NCI-H345 (cell line): ENCODE measurements around the gene DDX60.
"Not testable (repeated sequence)": the region's sequence is repeated elsewhere in the genome, so short reads cannot be mapped to it uniquely, and the experiment has no call there.

ENCODE experiments used
- DNase-seq: peaks from one replicate; lab custom pipeline; 2025; lab: John Stamatoyannopoulos, UW

Gene DDX60

GRCh38 chr4:168291242-168291641 lies 27.3 kb downstream of the DDX60 start:
- no peak for DNase-seq

GRCh38 chr4:168285850-168286249 lies 32.7 kb downstream of the DDX60 start:
- not testable (repeated sequence) for DNase-seq

GRCh38 chr4:168279556-168279955 lies 39.0 kb downstream of the DDX60 start:
- no peak for DNase-seq

- no peak for DNase-seq
These were observed 42.7 kb downstream of the DDX60 start for GRCh38 chr4:168275836-168276235.

GRCh38 chr4:168274871-168275270 lies 43.7 kb downstream of the DDX60 start:
- DNase-seq: no peak

- DNase-seq: no peak
These were observed 44.7 kb downstream of the DDX60 start for GRCh38 chr4:168273838-168274237.

GRCh38 chr4:168272488-168272887 lies 46.1 kb downstream of the DDX60 start:
- DNase-seq: no peak

- DNase-seq: no peak
These were observed 48.7 kb downstream of the DDX60 start for GRCh38 chr4:168269896-168270295.

- no peak for DNase-seq
These were observed 53.2 kb downstream of the DDX60 start for GRCh38 chr4:168265327-168265726.

GRCh38 chr4:168264903-168265302 lies 53.6 kb downstream of the DDX60 start:
- DNase-seq: peak; percentile 83

- DNase-seq: no peak
These were observed 55.5 kb downstream of the DDX60 start for GRCh38 chr4:168263039-168263438.

GRCh38 chr4:168259096-168259495 lies 59.5 kb downstream of the DDX60 start:
- DNase-seq: no peak

- DNase-seq: no peak
These were observed 60.8 kb downstream of the DDX60 start for GRCh38 chr4:168257768-168258167.

- DNase-seq: no peak
These were observed 70.3 kb downstream of the DDX60 start for GRCh38 chr4:168248176-168248710.

GRCh38 chr4:168247603-168248002 lies 70.9 kb downstream of the DDX60 start:
- no peak for DNase-seq

- DNase-seq: no peak
These were observed 76.6 kb downstream of the DDX60 start for GRCh38 chr4:168241953-168242352.

- no peak for DNase-seq
These were observed 77.7 kb downstream of the DDX60 start for GRCh38 chr4:168240821-168241220.

- DNase-seq: peak; percentile 27
These were observed 97.3 kb downstream of the DDX60 start for GRCh38 chr4:168221301-168221700.

- no peak for DNase-seq
These were observed 97.7 kb downstream of the DDX60 start for GRCh38 chr4:168220893-168221292.

GRCh38 chr4:168218645-168219044 lies 99.9 kb downstream of the DDX60 start:
- DNase-seq: no peak

GRCh38 chr4:168213511-168213910 lies 105.0 kb downstream of the DDX60 start:
- not testable (repeated sequence) for DNase-seq

GRCh38 chr4:168212656-168213055 lies 105.9 kb downstream of the DDX60 start:
- no peak for DNase-seq

- DNase-seq: no peak
These were observed 109.5 kb downstream of the DDX60 start for GRCh38 chr4:168208957-168209614.
